Measurements from ENCODE around the gene AP2S1.

The AP2S1 gene

DNA sequence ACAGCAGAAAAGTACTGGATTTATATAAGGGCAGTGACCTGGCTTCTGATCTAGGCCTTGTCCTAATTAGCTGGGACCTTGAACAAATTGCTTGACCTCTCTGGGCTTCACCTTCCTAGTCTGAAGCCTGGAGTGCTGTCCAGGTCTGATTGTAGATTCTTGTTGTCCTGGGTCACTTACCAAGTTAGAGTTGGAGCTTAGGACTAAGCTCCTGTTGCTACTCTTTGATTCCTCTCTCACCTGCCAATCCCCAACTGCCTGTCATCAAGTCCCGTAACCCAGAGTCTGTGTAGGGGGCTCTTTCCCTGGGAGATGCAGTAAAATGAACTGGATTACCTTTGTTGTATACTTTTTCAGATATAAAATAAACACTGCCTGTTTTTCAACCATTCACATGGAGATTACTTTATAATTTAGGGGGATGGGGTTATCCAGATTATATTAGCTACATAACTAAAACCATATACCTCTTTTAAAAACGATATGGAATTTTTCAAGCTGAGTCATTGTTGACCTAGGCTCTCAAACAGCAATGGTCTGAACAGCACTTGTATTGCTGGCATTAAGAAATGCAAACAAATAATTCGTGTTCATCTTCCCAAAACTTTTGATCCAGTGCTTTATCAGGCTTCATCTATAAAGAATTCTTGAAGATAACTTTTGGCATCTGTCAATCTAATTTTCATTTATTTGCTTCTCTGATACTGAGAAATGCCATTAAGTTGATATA is 15.9 kb upstream of the AP2S1 start:
- POLR2A ChIA-PET = no interaction called here
- H3K27ac ChIP-seq (ENCODE audit: extremely low read depth, low read depth, low read length) = peak overlapping the region; percentile 40
- CTCF ChIA-PET = interaction anchor here (0.6 to 1.7 kb wide), 4 partner anchors 11 to 985 kb away, joined by 4 to 8 read pairs (median 5); no protein-coding TSS in a partner anchor
- H3K36me3 ChIP-seq (ENCODE audit: control insufficient read depth in 2 of 2, insufficient read depth in 1 of 2, low read length in 2 of 2) = peaks cover 0 to 3% of the 10 kb centered on the region in 2 experiments; a peak in 1 of 3 replicates
- H3K9me3 ChIP-seq (ENCODE audit: control insufficient read depth, insufficient read depth, low read depth, low read length) = no peaks in the 10 kb centered on the region
- peaks cover 48% of the 10 kb centered on the region for H3K4me1 ChIP-seq (ENCODE audit: control insufficient read depth, insufficient read depth, low read length)
- TF ChIP-seq REST (tag by site-specific recombination; IDR thresholded peaks at IDR 0.05) = no peak
- TF ChIP-seq ZNF214 (tag by site-specific recombination; IDR thresholded peaks at IDR 0.05; ENCODE audit: borderline replicate concordance) = no peak
- no peak for TF ChIP-seq ZNF394 (tag by site-specific recombination; IDR thresholded peaks at IDR 0.05; ENCODE audit: borderline replicate concordance)
- TF ChIP-seq ZXDB (tag by site-specific recombination; IDR thresholded peaks at IDR 0.05) = peak; percentile 19; the same call in 1 of the 2 replicates
- peak; percentile 91 for TF ChIP-seq ZNF600 (tag by site-specific recombination; IDR thresholded peaks at IDR 0.05)
- TF ChIP-seq ZNF654 (tag by site-specific recombination; IDR thresholded peaks at IDR 0.05; ENCODE audit: low read depth) = no peak
- no peak for TF ChIP-seq ZNF335 (tag by site-specific recombination; conservative IDR thresholded peaks at IDR 0.05)
- TF ChIP-seq ZNF26 (tag by site-specific recombination; IDR thresholded peaks at IDR 0.05) = no peak
- TF ChIP-seq, protein P1, sequence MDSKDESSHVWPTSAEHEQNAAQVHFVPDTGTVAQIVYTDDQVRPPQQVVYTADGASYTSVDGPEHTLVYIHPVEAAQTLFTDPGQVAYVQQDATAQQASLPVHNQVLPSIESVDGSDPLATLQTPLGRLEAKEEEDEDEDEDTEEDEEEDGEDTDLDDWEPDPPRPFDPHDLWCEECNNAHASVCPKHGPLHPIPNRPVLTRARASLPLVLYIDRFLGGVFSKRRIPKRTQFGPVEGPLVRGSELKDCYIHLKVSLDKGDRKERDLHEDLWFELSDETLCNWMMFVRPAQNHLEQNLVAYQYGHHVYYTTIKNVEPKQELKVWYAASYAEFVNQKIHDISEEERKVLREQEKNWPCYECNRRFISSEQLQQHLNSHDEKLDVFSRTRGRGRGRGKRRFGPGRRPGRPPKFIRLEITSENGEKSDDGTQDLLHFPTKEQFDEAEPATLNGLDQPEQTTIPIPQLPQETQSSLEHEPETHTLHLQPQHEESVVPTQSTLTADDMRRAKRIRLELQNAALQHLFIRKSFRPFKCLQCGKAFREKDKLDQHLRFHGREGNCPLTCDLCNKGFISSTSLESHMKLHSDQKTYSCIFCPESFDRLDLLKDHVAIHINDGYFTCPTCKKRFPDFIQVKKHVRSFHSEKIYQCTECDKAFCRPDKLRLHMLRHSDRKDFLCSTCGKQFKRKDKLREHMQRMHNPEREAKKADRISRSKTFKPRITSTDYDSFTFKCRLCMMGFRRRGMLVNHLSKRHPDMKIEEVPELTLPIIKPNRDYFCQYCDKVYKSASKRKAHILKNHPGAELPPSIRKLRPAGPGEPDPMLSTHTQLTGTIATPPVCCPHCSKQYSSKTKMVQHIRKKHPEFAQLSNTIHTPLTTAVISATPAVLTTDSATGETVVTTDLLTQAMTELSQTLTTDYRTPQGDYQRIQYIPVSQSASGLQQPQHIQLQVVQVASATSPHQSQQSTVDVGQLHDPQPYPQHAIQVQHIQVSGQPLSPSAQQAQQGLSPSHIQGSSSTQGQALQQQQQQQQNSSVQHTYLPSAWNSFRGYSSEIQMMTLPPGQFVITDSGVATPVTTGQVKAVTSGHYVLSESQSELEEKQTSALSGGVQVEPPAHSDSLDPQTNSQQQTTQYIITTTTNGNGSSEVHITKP (tag by site-specific recombination; IDR thresholded peaks at IDR 0.05) = no peak
- TF ChIP-seq, protein P2, sequence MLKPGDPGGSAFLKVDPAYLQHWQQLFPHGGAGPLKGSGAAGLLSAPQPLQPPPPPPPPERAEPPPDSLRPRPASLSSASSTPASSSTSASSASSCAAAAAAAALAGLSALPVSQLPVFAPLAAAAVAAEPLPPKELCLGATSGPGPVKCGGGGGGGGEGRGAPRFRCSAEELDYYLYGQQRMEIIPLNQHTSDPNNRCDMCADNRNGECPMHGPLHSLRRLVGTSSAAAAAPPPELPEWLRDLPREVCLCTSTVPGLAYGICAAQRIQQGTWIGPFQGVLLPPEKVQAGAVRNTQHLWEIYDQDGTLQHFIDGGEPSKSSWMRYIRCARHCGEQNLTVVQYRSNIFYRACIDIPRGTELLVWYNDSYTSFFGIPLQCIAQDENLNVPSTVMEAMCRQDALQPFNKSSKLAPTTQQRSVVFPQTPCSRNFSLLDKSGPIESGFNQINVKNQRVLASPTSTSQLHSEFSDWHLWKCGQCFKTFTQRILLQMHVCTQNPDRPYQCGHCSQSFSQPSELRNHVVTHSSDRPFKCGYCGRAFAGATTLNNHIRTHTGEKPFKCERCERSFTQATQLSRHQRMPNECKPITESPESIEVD (tag by site-specific recombination; IDR thresholded peaks at IDR 0.05) = peak; percentile 30; the same call in 1 of the 2 replicates
- TF ChIP-seq ZEB2 (tag by site-specific recombination; IDR thresholded peaks at IDR 0.05) = no peak
- TF ChIP-seq ZNF660 (tag by site-specific recombination; IDR thresholded peaks at IDR 0.05) = no peak
- no peak for TF ChIP-seq MYNN (tag by site-specific recombination; IDR thresholded peaks at IDR 0.05; ENCODE audit: borderline replicate concordance)
- TF ChIP-seq GLIS1 (tag by site-specific recombination; IDR thresholded peaks at IDR 0.05) = peak; percentile 60; the same call in 1 of the 2 replicates
- TF ChIP-seq KLF10 (tag by site-specific recombination; IDR thresholded peaks at IDR 0.05) = no peak
- H3K4me3 ChIP-seq (ENCODE audit: low read depth, low read length) = no peak overlapping the region

Data from HEK293 (cell line).